ENCODE results near the gene FRMD4A.

The FRMD4A gene

GRCh38 chr10:13629116-13629515, 701.6 kb downstream of the FRMD4A start:
- Histone ChIP-seq H3K79me2 (ENCODE audit: insufficient read depth, low read length) (no peaks in the 10 kb centered on the region), H3K27ac (ENCODE audit: low read depth, low read length) (no peak overlapping the region), H3K4me2 (ENCODE audit: low read depth, low read length, poor library complexity, severe bottlenecking) (no peak overlapping the region), H3K36me3 (ENCODE audit: low read length) (no peaks in the 10 kb centered on the region), H3K9ac (ENCODE audit: low read length) (no peak overlapping the region), H3F3A (ENCODE audit: insufficient read depth) (no peaks in the 10 kb centered on the region), H4K20me1 (ENCODE audit: low read depth, low read length) (no peaks in the 10 kb centered on the region), H3K9me3 (ENCODE audit: insufficient read depth, low read length) (no peaks in the 10 kb centered on the region), H2AFZ (ENCODE audit: low read depth, low read length, severe bottlenecking) (no peak overlapping the region), H3K9me2 (replicated peaks; ENCODE audit: insufficient read depth, low read length) (no peaks in the 10 kb centered on the region), H3K4me3 (ENCODE audit: insufficient read depth, low read length, poor library complexity, severe bottlenecking) (no peak overlapping the region), H3K27me3 (ENCODE audit: low read length) (no peaks in the 10 kb centered on the region)
- TF ChIP-seq EZH2phosphoT487 (conservative IDR thresholded peaks at IDR 0.05; ENCODE audit: low read length): no peak
- TF ChIP-seq, protein P1, sequence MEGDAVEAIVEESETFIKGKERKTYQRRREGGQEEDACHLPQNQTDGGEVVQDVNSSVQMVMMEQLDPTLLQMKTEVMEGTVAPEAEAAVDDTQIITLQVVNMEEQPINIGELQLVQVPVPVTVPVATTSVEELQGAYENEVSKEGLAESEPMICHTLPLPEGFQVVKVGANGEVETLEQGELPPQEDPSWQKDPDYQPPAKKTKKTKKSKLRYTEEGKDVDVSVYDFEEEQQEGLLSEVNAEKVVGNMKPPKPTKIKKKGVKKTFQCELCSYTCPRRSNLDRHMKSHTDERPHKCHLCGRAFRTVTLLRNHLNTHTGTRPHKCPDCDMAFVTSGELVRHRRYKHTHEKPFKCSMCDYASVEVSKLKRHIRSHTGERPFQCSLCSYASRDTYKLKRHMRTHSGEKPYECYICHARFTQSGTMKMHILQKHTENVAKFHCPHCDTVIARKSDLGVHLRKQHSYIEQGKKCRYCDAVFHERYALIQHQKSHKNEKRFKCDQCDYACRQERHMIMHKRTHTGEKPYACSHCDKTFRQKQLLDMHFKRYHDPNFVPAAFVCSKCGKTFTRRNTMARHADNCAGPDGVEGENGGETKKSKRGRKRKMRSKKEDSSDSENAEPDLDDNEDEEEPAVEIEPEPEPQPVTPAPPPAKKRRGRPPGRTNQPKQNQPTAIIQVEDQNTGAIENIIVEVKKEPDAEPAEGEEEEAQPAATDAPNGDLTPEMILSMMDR (IDR thresholded peaks at IDR 0.05; ENCODE audit: insufficient read depth, low read length, poor library complexity, severe bottlenecking): no peak

- H3K9ac ChIP-seq (ENCODE audit: low read length): no peak overlapping the region
- H3K79me2 ChIP-seq (ENCODE audit: insufficient read depth, low read length): no peaks in the 10 kb centered on the region
- no peaks in the 10 kb centered on the region for H3F3A ChIP-seq (ENCODE audit: insufficient read depth)
- no peaks in the 10 kb centered on the region for H3K9me3 ChIP-seq (ENCODE audit: insufficient read depth, low read length)
- H3K27me3 ChIP-seq (ENCODE audit: low read length): no peaks in the 10 kb centered on the region
- no peaks in the 10 kb centered on the region for H3K9me2 ChIP-seq (replicated peaks; ENCODE audit: insufficient read depth, low read length)
- TF ChIP-seq, protein P1 (IDR thresholded peaks at IDR 0.05; ENCODE audit: insufficient read depth, low read length, poor library complexity, severe bottlenecking): no peak
- TF ChIP-seq EZH2phosphoT487 (conservative IDR thresholded peaks at IDR 0.05; ENCODE audit: low read length): no peak
- no peak overlapping the region for H3K4me2 ChIP-seq (ENCODE audit: low read depth, low read length, poor library complexity, severe bottlenecking)
- no peak overlapping the region for H3K27ac ChIP-seq (ENCODE audit: low read depth, low read length)
- no peaks in the 10 kb centered on the region for H4K20me1 ChIP-seq (ENCODE audit: low read depth, low read length)
- H2AFZ ChIP-seq (ENCODE audit: low read depth, low read length, severe bottlenecking): no peak overlapping the region
- H3K4me3 ChIP-seq (ENCODE audit: insufficient read depth, low read length, poor library complexity, severe bottlenecking): no peak overlapping the region
- no peaks in the 10 kb centered on the region for H3K36me3 ChIP-seq (ENCODE audit: low read length)
Measured at GRCh38 chr10:13628661-13629060, 702.1 kb downstream of the FRMD4A start.

DNA sequence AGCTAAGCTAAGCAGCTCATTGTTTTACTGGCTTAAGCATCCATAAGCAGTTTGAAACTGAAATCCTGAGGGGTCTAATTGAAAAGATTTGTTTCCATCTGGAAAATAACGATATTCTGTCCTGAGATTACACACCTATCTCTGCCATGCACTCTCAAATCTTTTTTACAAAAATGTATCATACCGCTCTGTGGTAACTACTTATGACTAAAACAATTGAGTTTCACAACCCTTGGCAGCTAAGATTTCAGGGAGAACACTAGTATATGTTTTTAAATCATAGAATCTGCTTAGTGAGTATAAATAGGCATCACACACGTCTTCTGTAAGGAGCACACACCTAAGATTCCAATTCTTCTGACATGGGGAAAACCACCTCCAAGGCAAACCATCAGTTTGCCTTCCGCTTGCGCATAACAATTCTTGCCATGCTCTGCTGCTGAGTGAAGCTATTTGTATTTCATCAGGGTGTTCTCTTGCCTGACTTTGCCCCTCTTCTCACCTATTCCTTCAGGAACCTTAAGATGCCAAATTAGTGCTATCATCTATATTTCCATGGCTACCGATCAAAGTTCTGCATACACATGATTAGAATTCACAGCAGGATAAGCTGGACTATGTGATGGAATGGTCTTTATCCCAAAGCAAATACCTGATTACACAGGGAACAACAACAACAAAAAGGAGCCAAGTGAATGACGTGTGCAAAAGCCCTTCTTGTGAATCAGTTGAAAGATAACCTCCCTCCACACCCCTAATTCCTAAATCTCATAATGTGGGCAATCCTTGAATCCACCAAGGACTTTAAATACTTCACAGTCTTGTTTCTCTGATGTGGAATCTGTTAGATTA, 703.0 kb downstream of the FRMD4A start:
- H3K4me2 ChIP-seq (ENCODE audit: low read depth, low read length, poor library complexity, severe bottlenecking): no peak overlapping the region
- no peaks in the 10 kb centered on the region for H3K36me3 ChIP-seq (ENCODE audit: low read length)
- TF ChIP-seq, protein P1 (IDR thresholded peaks at IDR 0.05; ENCODE audit: insufficient read depth, low read length, poor library complexity, severe bottlenecking): no peak
- TF ChIP-seq EZH2phosphoT487 (conservative IDR thresholded peaks at IDR 0.05; ENCODE audit: low read length): no peak
- no peaks in the 10 kb centered on the region for H3K9me3 ChIP-seq (ENCODE audit: insufficient read depth, low read length)
- no peaks in the 10 kb centered on the region for H3K9me2 ChIP-seq (replicated peaks; ENCODE audit: insufficient read depth, low read length)
- no peaks in the 10 kb centered on the region for H4K20me1 ChIP-seq (ENCODE audit: low read depth, low read length)
- no peaks in the 10 kb centered on the region for H3K79me2 ChIP-seq (ENCODE audit: insufficient read depth, low read length)
- no peaks in the 10 kb centered on the region for H3F3A ChIP-seq (ENCODE audit: insufficient read depth)
- H3K4me3 ChIP-seq (ENCODE audit: insufficient read depth, low read length, poor library complexity, severe bottlenecking): no peak overlapping the region
- H3K27ac ChIP-seq (ENCODE audit: low read depth, low read length): no peak overlapping the region
- H3K27me3 ChIP-seq (ENCODE audit: low read length): no peaks in the 10 kb centered on the region
- H3K9ac ChIP-seq (ENCODE audit: low read length): no peak overlapping the region
- no peak overlapping the region for H2AFZ ChIP-seq (ENCODE audit: low read depth, low read length, severe bottlenecking)

Measured in SU-DHL-6 (cell line).